ENCODE data around the gene SPDYE6.
A peak's percentile ranks its signal among the peaks of the same experiment; 100 is the strongest.
"Not testable (repeated sequence)": the region's sequence is repeated elsewhere in the genome, so short reads cannot be mapped to it uniquely, and the experiment has no call there.

Gene SPDYE6

GRCh38 chr7:102356344-102356743, at the start of gene SPDYE6:
TSS of gene SPDYE6 (minus strand) at chr7:102356444. CDS start at chr7:102356023, 421 bp downstream.
- not testable (repeated sequence) for DNase-seq (ENCODE audit: low spot score)

- not testable (repeated sequence) for DNase-seq (ENCODE audit: low spot score)
Measured at GRCh38 chr7:102404862-102405188, 48.6 kb upstream of the SPDYE6 start.

- DNase-seq (ENCODE audit: low spot score), result peak; percentile 63
Measured at GRCh38 chr7:102404005-102404861, 48.0 kb upstream of the SPDYE6 start.

GRCh38 chr7:102403563-102403962, 47.3 kb upstream of the SPDYE6 start:
- DNase-seq (ENCODE audit: low spot score), result no peak

GRCh38 chr7:102400360-102400759, 44.1 kb upstream of the SPDYE6 start:
- no peak for DNase-seq (ENCODE audit: low spot score)

GRCh38 chr7:102398543-102398942, 42.3 kb upstream of the SPDYE6 start:
- no peak for DNase-seq (ENCODE audit: low spot score)

- no peak for DNase-seq (ENCODE audit: low spot score)
Measured at GRCh38 chr7:102396710-102397019, 40.4 kb upstream of the SPDYE6 start.

GRCh38 chr7:102395873-102396709, 39.8 kb upstream of the SPDYE6 start, which contains the start of gene PRKRIP1:
TSS of gene PRKRIP1 (plus strand) at chr7:102396363. CDS start at chr7:102396412, 49 bp downstream.
- peak; percentile 92 for DNase-seq (ENCODE audit: low spot score)

- DNase-seq (ENCODE audit: low spot score), result no peak
Measured at GRCh38 chr7:102395592-102395872, 39.3 kb upstream of the SPDYE6 start.

GRCh38 chr7:102393467-102393866, 37.2 kb upstream of the SPDYE6 start:
- DNase-seq (ENCODE audit: low spot score), result no peak

- DNase-seq (ENCODE audit: low spot score), result no peak
Measured at GRCh38 chr7:102392330-102392729, 36.1 kb upstream of the SPDYE6 start.

- peak; percentile 56 for DNase-seq (ENCODE audit: low spot score)
Measured at GRCh38 chr7:102390697-102391484, 34.6 kb upstream of the SPDYE6 start.

- DNase-seq (ENCODE audit: low spot score), result no peak
Measured at GRCh38 chr7:102389810-102390209, 33.6 kb upstream of the SPDYE6 start.

GRCh38 chr7:102387064-102387463, 30.8 kb upstream of the SPDYE6 start:
- no peak for DNase-seq (ENCODE audit: low spot score)

GRCh38 chr7:102381696-102382425, 25.6 kb upstream of the SPDYE6 start:
- DNase-seq (ENCODE audit: low spot score), result not testable (repeated sequence)

- not testable (repeated sequence) for DNase-seq (ENCODE audit: low spot score)
Measured at GRCh38 chr7:102380837-102381236, 24.6 kb upstream of the SPDYE6 start.

GRCh38 chr7:102376964-102377466, 20.8 kb upstream of the SPDYE6 start:
- DNase-seq (ENCODE audit: low spot score), result no peak

- DNase-seq (ENCODE audit: low spot score), result not testable (repeated sequence)
Measured at GRCh38 chr7:102372796-102373195, 16.6 kb upstream of the SPDYE6 start.

- DNase-seq (ENCODE audit: low spot score), result not testable (repeated sequence)
Measured at GRCh38 chr7:102370038-102370437, 13.8 kb upstream of the SPDYE6 start.

- DNase-seq (ENCODE audit: low spot score), result not testable (repeated sequence)
Measured at GRCh38 chr7:102365390-102365789, 9.1 kb upstream of the SPDYE6 start.

- not testable (repeated sequence) for DNase-seq (ENCODE audit: low spot score)
Measured at GRCh38 chr7:102364394-102364886, 8.2 kb upstream of the SPDYE6 start.

Measured in CD4-positive, alpha-beta T cell treated with Interleukin-6 at 100 ng/mL for 8 hours (primary cell).